Lower leg skin (tissue), 3 donors: ENCODE data around the gene ARHGEF12.

Source experiments
- CTCF ChIP-seq, 3 donors: fragments of 450-650 bp; IDR thresholded peaks; one replicate each; pipeline ENCODE4 v1.5.1; 2016; ENCODE audit warnings: antibody characterized with exemption in 3 of 3, mild to moderate bottlenecking in 3 of 3, moderate library complexity in 2 of 3
- POLR2A ChIP-seq, 2 donors: fragments of 450-650 bp; IDR thresholded peaks; one replicate each; pipeline ENCODE4 v1.6.1; 2016 to 2017; ENCODE audit warnings: antibody characterized with exemption in 2 of 2, mild to moderate bottlenecking in 1 of 2, moderate library complexity in 1 of 2

GRCh38 chr11:120385110-120385509, 48.9 kb downstream of the ARHGEF12 start:
- TF ChIP-seq CTCF (IDR thresholded peaks at IDR 0.05): no peak
- no peak for TF ChIP-seq POLR2A (IDR thresholded peaks at IDR 0.05)
